TTC549 (cell line): Measurements from ENCODE around the gene SEMA6A.

ENCODE experiments used
- FAIRE-seq: peaks from 2 replicates; lab custom pipeline; 2012; peaks lifted over from hg19 to GRCh38; lab: Jason Lieb, UNC

SEMA6A gene

GRCh38 chr5:116492776-116493175 lies 81.8 kb downstream of the SEMA6A start:
- FAIRE-seq = no peak

- FAIRE-seq = no peak
Observed at GRCh38 chr5:116492016-116492623, 82.5 kb downstream of the SEMA6A start.

GRCh38 chr5:116488356-116489041 lies 86.1 kb downstream of the SEMA6A start:
- FAIRE-seq = no peak

- FAIRE-seq = no peak
Observed at GRCh38 chr5:116487045-116487444, 87.6 kb downstream of the SEMA6A start.

GRCh38 chr5:116486588-116486987 lies 88.0 kb downstream of the SEMA6A start:
- FAIRE-seq = no peak

GRCh38 chr5:116484645-116485044 lies 90.0 kb downstream of the SEMA6A start:
- FAIRE-seq = no peak

GRCh38 chr5:116482394-116482793 lies 92.2 kb downstream of the SEMA6A start:
- no peak for FAIRE-seq

- FAIRE-seq = no peak
Observed at GRCh38 chr5:116480894-116481510, 93.6 kb downstream of the SEMA6A start.

GRCh38 chr5:116479776-116480675 lies 94.6 kb downstream of the SEMA6A start:
- no peak for FAIRE-seq

- no peak for FAIRE-seq
Observed at GRCh38 chr5:116478491-116478890, 96.1 kb downstream of the SEMA6A start.

- FAIRE-seq = no peak
Observed at GRCh38 chr5:116476897-116477537, 97.6 kb downstream of the SEMA6A start.

GRCh38 chr5:116475338-116475737 lies 99.3 kb downstream of the SEMA6A start:
- FAIRE-seq = no peak

- FAIRE-seq = no peak
Observed at GRCh38 chr5:116473706-116474105, 100.9 kb downstream of the SEMA6A start.

GRCh38 chr5:116472274-116472673 lies 102.3 kb downstream of the SEMA6A start:
- FAIRE-seq = no peak

GRCh38 chr5:116469631-116470030 lies 105.0 kb downstream of the SEMA6A start:
- no peak for FAIRE-seq

GRCh38 chr5:116468583-116468982 lies 106.0 kb downstream of the SEMA6A start:
- no peak for FAIRE-seq

GRCh38 chr5:116467465-116467843 lies 107.2 kb downstream of the SEMA6A start:
- no peak for FAIRE-seq

- no peak for FAIRE-seq
Observed at GRCh38 chr5:116466727-116467464, 107.7 kb downstream of the SEMA6A start.

- FAIRE-seq = no peak
Observed at GRCh38 chr5:116465411-116465810, 109.2 kb downstream of the SEMA6A start.

GRCh38 chr5:116464144-116464708 lies 110.4 kb downstream of the SEMA6A start:
- FAIRE-seq = no peak

GRCh38 chr5:116462500-116462899 lies 112.1 kb downstream of the SEMA6A start:
- no peak for FAIRE-seq
